Hippocampal formation (tissue), 2 donors: ENCODE data around the gene EEA1.
"Not testable (repeated sequence)": the region's sequence is repeated elsewhere in the genome, so short reads cannot be mapped to it uniquely, and the experiment has no call there.

Experiments used
- DNase-seq, 2 donors: peaks; one replicate each; lab custom pipeline; 2025; lab: John Stamatoyannopoulos, UW

EEA1 gene

GRCh38 chr12:92928962-92929915 is at the start of gene EEA1:
TSS of gene EEA1 (minus strand) at chr12:92929295. CDS start at chr12:92929066, 229 bp downstream.
- DNase-seq: peak; percentile 96 to 98

- DNase-seq: no peak
Observed at GRCh38 chr12:92978607-92979006, 49.5 kb upstream of the EEA1 start.

- DNase-seq: no peak
Observed at GRCh38 chr12:92977326-92977725, 48.2 kb upstream of the EEA1 start.

GRCh38 chr12:92974759-92975158 is 45.7 kb upstream of the EEA1 start:
- DNase-seq: no peak

GRCh38 chr12:92973614-92974013 is 44.5 kb upstream of the EEA1 start:
- DNase-seq: no peak

GRCh38 chr12:92971859-92972524 is 42.9 kb upstream of the EEA1 start:
- DNase-seq: no peak

GRCh38 chr12:92968176-92968813 is 39.2 kb upstream of the EEA1 start:
- no peak for DNase-seq

- DNase-seq: not testable (repeated sequence)
Observed at GRCh38 chr12:92964378-92964777, 35.3 kb upstream of the EEA1 start.

GRCh38 chr12:92961949-92962348 is 32.9 kb upstream of the EEA1 start:
- no peak for DNase-seq

GRCh38 chr12:92955997-92956663 is 27.0 kb upstream of the EEA1 start:
- DNase-seq: no peak

- DNase-seq: no peak
Observed at GRCh38 chr12:92953747-92954146, 24.7 kb upstream of the EEA1 start.

GRCh38 chr12:92952394-92952793 is 23.3 kb upstream of the EEA1 start:
- DNase-seq: no peak

GRCh38 chr12:92951006-92951405 is 21.9 kb upstream of the EEA1 start:
- DNase-seq: no peak

- DNase-seq: no peak
Observed at GRCh38 chr12:92950011-92950410, 20.9 kb upstream of the EEA1 start.

- DNase-seq: no peak
Observed at GRCh38 chr12:92949466-92949865, 20.4 kb upstream of the EEA1 start.

GRCh38 chr12:92947589-92948215 is 18.6 kb upstream of the EEA1 start:
- no peak for DNase-seq

GRCh38 chr12:92945659-92946220 is 16.6 kb upstream of the EEA1 start:
- no peak for DNase-seq

GRCh38 chr12:92943482-92944250 is 14.6 kb upstream of the EEA1 start:
- no peak for DNase-seq

- DNase-seq: no peak
Observed at GRCh38 chr12:92942905-92943304, 13.8 kb upstream of the EEA1 start.

GRCh38 chr12:92939116-92939515 is 10.0 kb upstream of the EEA1 start:
- no peak for DNase-seq
